ENCODE data around the gene SP100.
A peak's percentile ranks its signal among the peaks of the same experiment; 100 is the strongest.

Gene SP100

GRCh38 chr2:230537531-230537976 is 121.6 kb downstream of the SP100 start:
- DNase-seq (ENCODE audit: extremely low read depth in 1 of 2, low read depth in 1 of 2), result no peak

- DNase-seq (ENCODE audit: extremely low read depth in 1 of 2, low read depth in 1 of 2), result no peak
These were observed 124.3 kb downstream of the SP100 start for GRCh38 chr2:230540332-230540731.

GRCh38 chr2:230541934-230542380 is 126.0 kb downstream of the SP100 start:
- DNase-seq (ENCODE audit: extremely low read depth in 1 of 2, low read depth in 1 of 2), result no peak

GRCh38 chr2:230542751-230543150 is 126.8 kb downstream of the SP100 start:
- DNase-seq (ENCODE audit: extremely low read depth in 1 of 2, low read depth in 1 of 2), result no peak

GRCh38 chr2:230552181-230552580 is 136.2 kb downstream of the SP100 start:
- no peak for DNase-seq (ENCODE audit: extremely low read depth in 1 of 2, low read depth in 1 of 2)

GRCh38 chr2:230557065-230557464 is 141.1 kb downstream of the SP100 start:
- DNase-seq (ENCODE audit: extremely low read depth in 1 of 2, low read depth in 1 of 2), result no peak

GRCh38 chr2:230564805-230565779 is 149.1 kb downstream of the SP100 start:
- no peak for DNase-seq (ENCODE audit: extremely low read depth in 1 of 2, low read depth in 1 of 2)

GRCh38 chr2:230569298-230569697 is 153.3 kb downstream of the SP100 start:
- no peak for DNase-seq (ENCODE audit: extremely low read depth in 1 of 2, low read depth in 1 of 2)

GRCh38 chr2:230570987-230571386 is 155.0 kb downstream of the SP100 start:
- DNase-seq (ENCODE audit: extremely low read depth in 1 of 2, low read depth in 1 of 2), result no peak

- peak; percentile 29 to 32 for DNase-seq (ENCODE audit: extremely low read depth in 1 of 2, low read depth in 1 of 2)
These were observed 159.8 kb downstream of the SP100 start for GRCh38 chr2:230575642-230576324.

GRCh38 chr2:230577114-230577513 is 161.1 kb downstream of the SP100 start:
- no peak for DNase-seq (ENCODE audit: extremely low read depth in 1 of 2, low read depth in 1 of 2)

GRCh38 chr2:230578106-230578505 is 162.1 kb downstream of the SP100 start:
- DNase-seq (ENCODE audit: extremely low read depth in 1 of 2, low read depth in 1 of 2), result no peak

- no peak for DNase-seq (ENCODE audit: extremely low read depth in 1 of 2, low read depth in 1 of 2)
These were observed 166.9 kb downstream of the SP100 start for GRCh38 chr2:230582851-230583283.

GRCh38 chr2:230583581-230583980 is 167.6 kb downstream of the SP100 start:
- no peak for DNase-seq (ENCODE audit: extremely low read depth in 1 of 2, low read depth in 1 of 2)

GRCh38 chr2:230586328-230586982 is 170.5 kb downstream of the SP100 start:
- no peak for DNase-seq (ENCODE audit: extremely low read depth in 1 of 2, low read depth in 1 of 2)

GRCh38 chr2:230589025-230589424 is 173.0 kb downstream of the SP100 start:
- no peak for DNase-seq (ENCODE audit: extremely low read depth in 1 of 2, low read depth in 1 of 2)

GRCh38 chr2:230589497-230590015 is 173.6 kb downstream of the SP100 start:
- DNase-seq (ENCODE audit: extremely low read depth in 1 of 2, low read depth in 1 of 2), result no peak

GRCh38 chr2:230590333-230590732 is 174.3 kb downstream of the SP100 start:
- no peak for DNase-seq (ENCODE audit: extremely low read depth in 1 of 2, low read depth in 1 of 2)

- DNase-seq (ENCODE audit: extremely low read depth in 1 of 2, low read depth in 1 of 2), result no peak
These were observed 175.8 kb downstream of the SP100 start for GRCh38 chr2:230591850-230592249.

- no peak for DNase-seq (ENCODE audit: extremely low read depth in 1 of 2, low read depth in 1 of 2)
These were observed 176.8 kb downstream of the SP100 start for GRCh38 chr2:230592775-230593174.

Measured in activated CD8-positive, alpha-beta memory T cell treated with anti-CD3 and anti-CD28 coated beads for 1 hour (primary cell).